HG03460 (cell line): ENCODE measurements around the gene EIF5A2.
"Not testable (repeated sequence)": the region's sequence is repeated elsewhere in the genome, so short reads cannot be mapped to it uniquely, and the experiment has no call there.

Source experiments
- ATAC-seq: cut with Tn5 transposase; IDR thresholded peaks from one replicate; pipeline ENCODE4 v1.9.1; 2021; ENCODE audit not compliant: unreplicated experiment

The EIF5A2 gene

GRCh38 chr3:170897199-170897598 is 11.2 kb downstream of the EIF5A2 start:
- not testable (repeated sequence) for ATAC-seq

DNA sequence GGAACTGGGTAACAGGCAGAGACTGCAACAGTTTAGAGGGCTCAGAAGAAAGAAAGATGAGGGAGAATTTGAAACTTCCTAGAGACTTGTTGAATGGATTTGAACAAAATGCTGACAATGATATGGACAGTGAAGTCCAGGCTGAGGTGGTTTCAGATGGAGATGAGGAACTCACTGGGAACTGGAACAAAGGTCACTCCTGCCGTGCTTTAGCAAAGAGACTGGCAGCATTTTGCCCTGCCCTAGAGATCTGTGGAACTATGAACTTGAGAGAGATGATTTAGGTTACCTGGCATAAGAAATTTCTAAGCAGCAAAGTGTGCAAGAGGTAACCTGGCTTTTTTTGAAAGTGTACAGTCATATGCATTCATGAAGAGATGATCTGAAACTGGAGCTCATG is 11.7 kb downstream of the EIF5A2 start:
- no peak for ATAC-seq

DNA sequence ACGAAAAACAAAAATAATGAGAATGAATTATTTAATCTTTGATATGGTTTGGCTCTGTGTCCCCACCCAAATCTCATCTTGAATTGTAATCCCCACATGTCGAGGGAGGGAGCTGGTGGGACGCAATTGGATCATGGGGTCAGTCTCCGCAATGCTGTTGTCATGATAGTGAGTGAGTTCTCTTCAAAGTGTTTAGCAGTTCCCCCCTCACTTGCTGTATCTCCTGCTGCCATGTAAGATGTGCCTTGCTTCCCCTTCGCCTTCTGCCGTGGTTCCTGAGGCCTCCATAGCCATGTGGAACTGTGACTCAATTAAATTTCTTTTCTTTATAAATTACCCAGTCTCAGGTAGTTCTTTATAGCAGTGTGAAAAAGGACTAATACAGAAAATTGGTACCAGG is 12.1 kb downstream of the EIF5A2 start:
- ATAC-seq = not testable (repeated sequence)

- ATAC-seq = no peak
Measured at GRCh38 chr3:170893895-170894294, 14.5 kb downstream of the EIF5A2 start.

GRCh38 chr3:170889630-170890029 is 18.8 kb downstream of the EIF5A2 start:
- no peak for ATAC-seq

DNA sequence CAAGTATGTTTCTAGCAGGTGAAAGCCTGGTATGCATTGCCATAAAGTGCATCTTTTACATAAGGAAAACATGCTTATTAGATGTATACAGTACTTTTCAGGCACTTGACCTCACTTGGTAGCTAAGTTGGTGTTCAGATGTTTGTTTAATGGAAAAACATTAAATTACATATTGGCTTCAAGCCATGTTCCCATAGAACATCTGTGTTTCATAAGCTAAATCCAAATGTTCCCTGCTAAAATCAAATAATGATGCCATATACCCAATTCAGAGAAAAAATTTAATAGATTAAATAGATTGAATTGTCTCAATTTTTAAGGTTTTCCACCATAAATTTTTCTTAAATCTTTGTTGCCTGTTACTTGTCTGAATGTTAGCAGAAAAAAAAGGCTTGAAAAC is 19.3 kb downstream of the EIF5A2 start:
- ATAC-seq = no peak

- ATAC-seq = not testable (repeated sequence)
Measured at GRCh38 chr3:170884109-170884930, 24.1 kb downstream of the EIF5A2 start.

GRCh38 chr3:170878688-170879087 is 29.7 kb downstream of the EIF5A2 start:
- not testable (repeated sequence) for ATAC-seq

GRCh38 chr3:170877311-170877710 is 31.1 kb downstream of the EIF5A2 start:
- not testable (repeated sequence) for ATAC-seq

GRCh38 chr3:170876537-170876936 is 31.9 kb downstream of the EIF5A2 start:
- no peak for ATAC-seq

- ATAC-seq = peak; percentile 98
Measured at GRCh38 chr3:170869645-170870593, 38.5 kb downstream of the EIF5A2 start, which contains the start of gene RPL22L1. Gene RPL22L1, minus strand, starts transcription at chr3:170870195. Its CDS starts 28 bp downstream, at chr3:170870167.

DNA sequence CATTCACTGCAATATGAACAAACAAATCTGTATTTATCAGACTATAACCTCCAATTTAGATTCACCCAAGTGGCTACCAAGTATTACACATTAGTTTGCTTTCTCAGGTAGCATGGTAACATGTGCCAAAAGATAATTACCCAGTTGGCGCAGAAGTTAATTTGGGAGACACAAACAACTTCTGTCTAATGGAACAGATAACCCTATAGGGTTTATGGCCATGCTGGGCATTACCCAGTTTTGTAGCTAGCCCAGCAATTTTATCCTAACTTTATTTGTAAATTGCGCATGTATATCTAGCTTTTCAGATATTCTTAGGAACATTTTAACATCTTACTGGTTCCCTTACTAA is 39.2 kb downstream of the EIF5A2 start:
- no peak for ATAC-seq

- ATAC-seq = no peak
Measured at GRCh38 chr3:170868577-170869238, 39.7 kb downstream of the EIF5A2 start.

- ATAC-seq = no peak
Measured at GRCh38 chr3:170867143-170867937, 41.1 kb downstream of the EIF5A2 start.

GRCh38 chr3:170866499-170866898 is 41.9 kb downstream of the EIF5A2 start:
- ATAC-seq = no peak

DNA sequence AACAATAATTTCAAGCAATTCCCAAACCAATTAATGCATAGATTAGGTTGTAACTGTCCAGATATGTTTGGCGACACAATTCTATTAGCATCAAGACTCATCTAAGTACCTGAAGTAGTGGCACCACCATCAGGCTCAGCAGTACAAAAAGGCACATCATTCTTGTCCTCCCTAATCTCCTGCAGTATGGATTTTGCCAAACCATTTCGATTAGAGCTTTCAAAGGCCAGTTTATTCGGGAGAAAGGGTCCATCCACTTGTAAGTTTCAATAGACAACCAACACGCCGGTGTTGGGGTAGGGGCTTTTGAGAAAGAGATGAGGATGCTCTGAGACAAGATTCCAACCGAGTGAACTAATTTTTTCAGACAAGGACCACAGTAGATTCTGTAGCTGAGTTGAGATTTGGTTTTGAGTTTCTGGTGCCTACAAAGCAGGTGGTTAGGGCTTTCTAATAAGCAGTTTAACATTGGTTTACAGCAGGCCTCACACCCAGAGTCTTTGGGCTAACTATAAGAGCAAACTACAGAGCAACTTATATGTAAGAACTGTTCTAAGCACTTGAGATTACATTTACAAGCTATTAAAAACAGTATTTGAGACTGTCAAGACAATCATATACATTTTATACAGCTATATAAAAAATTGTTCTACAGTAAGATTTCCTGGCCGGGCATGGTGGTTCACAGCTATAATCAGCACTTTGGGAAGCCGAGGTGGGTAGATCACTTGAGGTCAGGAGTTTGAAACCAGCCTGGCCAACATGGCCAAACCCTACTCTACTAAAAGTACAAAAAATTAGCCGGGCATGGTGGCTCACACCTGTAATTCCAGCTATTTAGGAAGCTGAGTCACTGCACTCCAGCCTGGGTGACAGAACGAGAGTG is 43.0 kb downstream of the EIF5A2 start:
- ATAC-seq = no peak

- ATAC-seq = no peak
Measured at GRCh38 chr3:170864525-170865208, 43.8 kb downstream of the EIF5A2 start.

- ATAC-seq = no peak
Measured at GRCh38 chr3:170863816-170864215, 44.6 kb downstream of the EIF5A2 start.
